Measurements from ENCODE around the gene RSAD2.
"Not testable (repeated sequence)": the region's sequence is repeated elsewhere in the genome, so short reads cannot be mapped to it uniquely, and the experiment has no call there.

RSAD2 gene

DNA sequence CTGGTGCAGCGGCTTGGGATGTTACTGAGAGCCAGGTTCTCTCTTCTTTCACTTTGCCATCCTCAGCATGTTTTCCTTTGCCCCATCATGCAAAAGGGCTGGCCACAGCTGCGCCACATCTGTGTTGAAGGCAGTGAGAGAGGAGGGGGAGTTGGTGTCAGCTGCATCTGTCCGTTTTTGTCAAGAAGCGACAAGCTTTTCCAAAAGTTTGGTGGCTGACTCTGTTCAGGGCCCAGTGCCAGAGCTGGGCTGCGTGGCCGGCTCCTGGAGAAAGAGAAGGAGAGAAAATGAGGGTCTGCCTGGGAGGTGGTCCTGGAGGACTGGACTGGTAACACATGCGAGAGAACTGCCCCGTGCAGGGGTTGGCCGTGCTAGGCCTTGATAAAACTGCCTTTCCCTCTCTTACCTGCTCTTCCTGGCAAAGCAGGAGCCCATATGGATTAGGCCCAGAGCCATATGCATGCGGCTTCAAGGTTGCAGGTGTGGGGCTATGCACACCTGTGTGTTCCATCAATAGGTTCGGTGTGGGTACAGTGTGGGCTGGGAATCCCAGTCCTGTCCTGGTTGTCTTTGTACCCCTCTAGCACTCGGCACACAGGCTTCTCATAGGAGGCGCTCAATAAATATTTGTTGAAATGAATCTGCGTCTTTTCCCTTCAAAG is 48.6 kb downstream of the RSAD2 start:
- no peak for DNase-seq (ENCODE audit: low read depth in 2 of 2)

DNA sequence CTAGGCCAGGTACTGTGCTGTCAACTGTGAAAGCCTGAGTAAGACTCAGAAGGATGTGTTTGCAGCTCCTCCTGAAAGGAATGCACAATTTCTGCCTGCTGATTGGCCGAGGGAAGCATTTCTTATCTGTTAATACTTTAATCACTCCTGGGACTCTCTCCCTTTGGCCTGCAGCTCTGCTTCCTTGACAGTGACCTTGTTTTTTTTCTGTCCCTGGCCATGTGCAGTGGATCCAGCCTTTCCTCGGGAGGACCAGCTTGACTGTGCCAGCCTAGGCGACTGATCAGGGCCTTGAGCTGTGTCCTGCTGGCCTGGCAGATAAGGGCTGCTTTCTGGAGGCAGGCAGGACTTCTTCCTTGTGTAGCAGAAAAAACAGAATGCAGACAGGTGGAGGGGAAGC is 49.6 kb downstream of the RSAD2 start:
- DNase-seq (ENCODE audit: low read depth in 2 of 2): no peak

DNA sequence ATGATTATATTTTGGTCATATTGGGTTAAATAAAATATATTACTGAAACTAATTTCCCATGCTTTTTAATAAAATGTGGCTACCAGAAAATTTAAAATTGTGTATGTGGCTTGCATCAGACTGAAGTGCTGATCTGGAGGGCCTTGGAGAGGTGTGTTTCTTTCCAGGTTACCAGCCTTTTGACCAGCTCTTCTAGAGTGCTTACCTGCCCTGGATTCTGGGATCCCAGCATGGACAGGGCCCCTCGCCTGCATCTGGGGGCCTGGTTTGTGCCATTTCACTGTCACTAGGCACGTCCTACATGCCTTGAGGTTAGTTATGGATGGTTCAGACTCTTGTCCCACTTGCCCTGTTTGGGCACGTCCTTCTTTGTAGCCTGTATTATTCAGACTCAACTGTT is 50.2 kb downstream of the RSAD2 start:
- DNase-seq (ENCODE audit: low read depth in 2 of 2): no peak

DNA sequence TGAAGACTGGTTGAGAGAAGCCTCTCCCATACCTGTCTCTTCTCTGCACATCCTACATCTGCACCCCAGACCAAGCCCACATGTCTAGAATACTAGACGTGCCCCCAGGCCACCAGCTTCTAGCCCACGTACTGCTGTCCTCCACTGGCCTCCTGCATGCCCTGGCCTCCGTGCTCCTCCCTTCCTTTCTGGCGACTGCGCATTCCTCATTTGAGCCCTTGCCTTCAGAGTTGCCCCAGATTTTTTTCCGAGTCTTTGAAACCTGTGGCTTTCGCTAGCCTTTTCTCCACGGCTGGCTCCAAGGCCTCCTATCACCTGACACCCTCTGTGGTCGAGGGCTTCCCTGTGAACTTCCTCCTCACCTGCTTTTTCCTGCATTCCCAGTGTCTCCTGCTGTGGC is 50.9 kb downstream of the RSAD2 start:
- DNase-seq (ENCODE audit: low read depth in 2 of 2): no peak

DNA sequence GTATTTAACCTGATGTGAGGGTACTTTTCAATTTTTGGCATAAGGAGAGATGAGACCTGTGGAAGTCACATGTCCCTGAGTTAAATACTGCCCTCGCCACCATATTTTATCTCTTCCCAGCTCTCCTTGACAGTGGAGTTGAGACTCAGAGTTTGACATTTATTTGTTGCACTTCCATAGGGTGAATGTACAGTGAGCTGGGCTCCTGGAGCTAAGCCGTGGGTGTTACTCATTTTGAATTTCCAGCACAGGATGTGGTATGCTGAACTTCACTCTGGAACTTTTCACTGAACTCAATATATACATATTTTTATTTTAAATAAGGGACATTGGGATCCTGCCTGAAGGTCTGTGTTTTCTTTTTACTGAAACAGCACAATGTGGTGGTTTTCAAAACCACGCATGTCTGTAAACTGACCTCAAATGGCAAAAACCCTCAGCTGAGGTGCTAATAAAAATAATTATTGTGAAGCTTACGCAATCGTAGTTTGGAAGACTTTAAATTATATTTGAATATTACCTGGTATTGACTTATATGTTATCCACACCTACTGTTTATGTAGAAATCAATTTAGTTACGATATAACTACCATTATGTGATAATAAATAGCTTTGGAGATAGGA is 51.7 kb downstream of the RSAD2 start:
- DNase-seq (ENCODE audit: low read depth in 2 of 2): no peak

DNA sequence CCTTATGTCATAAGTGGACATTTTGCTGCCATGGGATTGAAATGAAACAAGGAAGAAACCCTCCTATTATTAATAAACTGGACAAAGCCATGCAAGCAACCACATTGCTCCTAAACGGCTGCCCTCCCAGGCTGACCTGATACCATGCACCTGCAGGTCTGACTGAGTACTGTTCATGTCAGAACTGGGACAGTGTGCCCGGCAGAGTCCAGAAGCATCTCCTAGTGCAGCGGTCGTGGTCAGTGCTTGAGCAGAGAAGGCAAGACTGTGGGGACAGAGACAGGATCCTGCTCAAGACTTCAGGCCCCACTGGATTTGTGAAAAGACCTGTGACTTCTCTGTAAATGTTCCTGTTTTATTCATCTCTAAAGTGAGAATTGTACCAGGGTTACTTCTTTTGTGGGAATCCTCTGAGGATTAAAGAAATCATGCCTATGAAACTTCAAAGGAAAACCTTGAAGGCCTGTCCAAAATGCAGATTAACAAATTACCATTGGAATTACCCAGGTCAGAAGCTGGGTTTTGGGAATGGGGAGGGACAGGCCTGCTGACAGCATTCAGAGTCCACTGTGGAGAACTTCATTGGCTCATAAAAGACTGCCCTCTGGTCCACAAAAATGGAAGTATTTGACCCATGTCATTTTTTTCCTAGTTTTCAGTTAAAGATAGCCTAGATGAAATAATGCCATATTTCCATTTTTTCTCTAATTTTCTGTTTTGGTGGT is 53.5 kb downstream of the RSAD2 start:
- DNase-seq (ENCODE audit: low read depth in 2 of 2): no peak

DNA sequence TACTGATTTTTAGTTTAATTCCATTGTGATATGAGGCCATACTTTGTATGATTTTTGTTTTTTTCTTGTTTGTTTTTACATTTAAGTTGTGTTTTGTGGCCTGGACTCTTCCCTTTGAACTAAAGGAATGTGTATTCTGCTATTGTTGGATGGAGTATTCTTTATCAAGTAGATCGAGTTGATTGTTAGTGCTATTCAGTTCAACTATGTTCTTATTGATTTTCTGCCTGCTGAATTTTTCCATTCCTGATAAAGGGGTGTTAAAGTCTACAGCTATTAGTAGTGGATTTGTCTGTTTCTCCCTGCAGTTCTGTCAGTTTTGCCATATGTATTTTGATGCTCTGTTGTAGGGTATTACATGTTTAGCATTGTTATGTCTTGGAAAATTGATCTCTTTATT is 54.2 kb downstream of the RSAD2 start:
- DNase-seq (ENCODE audit: low read depth in 2 of 2): no peak

DNA sequence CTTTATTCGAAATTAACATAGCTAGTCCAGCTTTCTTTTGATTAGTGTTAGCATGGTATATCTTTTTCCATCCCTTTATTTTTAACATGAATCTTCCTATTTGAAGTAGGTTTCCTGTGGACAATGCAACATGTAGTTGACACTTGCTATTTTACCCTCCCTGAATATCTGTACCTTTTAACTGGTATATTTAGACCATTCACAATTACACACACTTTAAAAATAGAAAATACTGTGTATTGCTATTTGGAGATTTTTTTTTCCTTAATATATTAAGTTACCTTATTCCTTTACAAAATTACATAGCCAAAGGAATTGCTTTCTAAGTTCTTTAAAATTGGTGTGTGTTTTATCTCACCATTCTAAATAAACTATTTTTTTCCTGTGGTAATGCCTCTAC is 54.6 kb downstream of the RSAD2 start:
- no peak for DNase-seq (ENCODE audit: low read depth in 2 of 2)

DNA sequence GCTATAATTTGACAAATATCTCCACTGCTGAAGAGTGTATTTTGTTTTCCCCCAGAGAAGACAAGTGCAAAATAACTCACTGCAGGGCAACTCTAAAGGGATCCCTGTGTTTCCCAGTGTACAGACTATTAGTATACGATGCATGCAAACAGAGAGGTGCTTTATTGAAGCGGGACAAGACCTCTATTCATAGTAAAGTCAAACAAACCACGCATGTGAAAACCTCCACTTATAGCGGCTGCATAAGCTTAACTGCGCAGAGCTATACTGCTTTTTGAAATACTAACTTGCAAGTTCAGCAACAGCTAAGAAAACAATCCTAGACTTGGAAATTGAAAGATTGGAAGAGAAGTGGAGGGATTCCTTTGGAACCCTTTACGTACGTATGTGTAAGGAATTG is 55.3 kb downstream of the RSAD2 start:
- no peak for DNase-seq (ENCODE audit: low read depth in 2 of 2)

DNA sequence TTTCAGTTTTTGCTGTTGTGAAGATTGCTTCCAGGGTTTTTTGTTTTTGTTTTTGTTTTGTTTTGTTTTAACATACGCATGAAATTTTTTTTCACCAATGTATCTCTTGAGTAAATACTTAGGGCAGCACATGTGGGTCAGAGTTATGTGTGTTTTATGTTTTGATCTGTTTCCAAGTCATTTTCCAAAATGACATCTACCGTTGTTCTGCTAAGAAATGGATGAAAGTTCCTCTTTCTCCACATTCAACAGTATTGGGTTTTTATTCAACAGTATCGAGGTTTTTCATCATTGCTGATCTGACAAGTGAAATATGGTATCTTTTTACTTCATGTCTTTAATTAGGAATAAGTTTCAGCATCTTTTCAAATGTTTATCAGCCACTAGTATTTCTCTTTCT is 56.3 kb downstream of the RSAD2 start:
- no peak for DNase-seq (ENCODE audit: low read depth in 2 of 2)

DNA sequence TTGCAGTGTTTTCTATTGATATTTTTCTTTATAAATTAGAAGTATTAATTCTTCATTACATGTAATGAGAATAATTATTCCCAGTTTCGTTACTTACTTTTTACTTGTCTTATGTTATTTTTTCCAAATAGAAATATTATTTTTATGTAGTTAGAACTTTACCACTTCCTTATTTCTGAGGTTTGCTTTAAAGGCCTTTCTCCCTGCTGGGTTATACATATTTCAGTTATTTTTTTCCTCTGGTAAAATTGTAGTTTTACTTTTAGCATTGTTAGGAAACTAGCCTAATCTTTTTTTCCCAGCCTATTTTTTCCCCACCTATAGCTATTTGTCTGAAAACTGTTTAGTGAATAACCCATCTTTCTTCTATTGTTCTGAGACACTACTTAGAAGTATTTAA is 56.8 kb downstream of the RSAD2 start:
- no peak for DNase-seq (ENCODE audit: low read depth in 2 of 2)

DNA sequence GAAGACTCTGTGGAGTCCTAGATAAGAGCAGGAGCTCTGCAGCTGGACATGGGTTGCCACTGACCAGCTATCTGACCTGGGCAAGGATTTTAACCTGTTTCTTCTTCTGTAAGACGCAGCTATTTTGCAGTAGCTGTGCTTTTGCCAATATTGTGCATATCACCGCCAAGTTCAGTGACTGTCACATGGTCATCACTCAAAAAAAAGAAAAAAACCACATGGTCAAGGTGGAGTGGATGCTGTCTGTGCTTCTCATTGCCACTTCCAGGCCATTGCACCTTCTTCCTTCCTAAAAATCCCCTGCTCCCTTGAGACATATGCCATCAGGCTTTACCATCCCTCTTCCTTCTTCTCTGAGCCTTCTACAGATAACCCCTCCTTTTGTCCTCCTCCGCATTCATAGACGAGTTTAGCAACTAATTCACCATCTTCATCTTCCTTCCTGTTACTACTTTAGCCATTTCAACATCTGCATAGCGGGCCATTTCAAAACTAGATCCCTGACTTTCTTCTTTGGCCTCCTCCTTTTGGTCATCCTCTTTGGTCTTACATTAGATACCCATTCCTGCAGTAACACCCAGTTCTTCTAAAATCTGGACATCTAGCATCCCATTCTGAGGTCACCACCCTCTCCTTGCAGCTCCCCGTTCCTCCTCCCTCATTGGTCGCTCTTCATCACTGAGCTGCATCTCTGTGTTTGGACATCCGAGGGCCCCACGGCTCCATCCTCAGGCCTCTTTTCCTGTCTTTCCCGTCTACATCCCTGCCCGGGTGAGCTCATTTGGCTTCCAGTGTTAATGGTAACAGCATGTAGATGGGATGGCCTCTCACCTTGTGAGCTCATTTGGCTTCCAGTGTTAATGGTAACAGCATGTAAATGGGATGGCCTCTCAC is 57.4 kb downstream of the RSAD2 start:
- DNase-seq (ENCODE audit: low read depth in 2 of 2): no peak

DNA sequence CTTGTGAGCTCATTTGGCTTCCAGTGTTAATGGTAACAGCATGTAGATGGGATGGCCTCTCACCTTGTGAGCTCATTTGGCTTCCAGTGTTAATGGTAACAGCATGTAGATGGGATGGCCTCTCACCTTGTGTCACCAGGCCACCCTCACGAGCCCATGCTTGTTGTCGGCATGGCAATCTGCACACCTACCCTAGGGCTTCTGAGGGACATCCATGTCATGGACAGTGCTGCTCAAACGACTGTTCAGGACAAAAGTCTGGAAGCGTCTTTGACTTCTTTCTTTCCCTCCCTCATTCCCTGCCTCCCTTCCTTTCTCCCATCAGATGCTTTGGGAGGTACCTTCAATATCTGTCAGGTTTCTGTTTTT is 58.1 kb downstream of the RSAD2 start:
- DNase-seq (ENCODE audit: low read depth in 2 of 2): not testable (repeated sequence)

DNA sequence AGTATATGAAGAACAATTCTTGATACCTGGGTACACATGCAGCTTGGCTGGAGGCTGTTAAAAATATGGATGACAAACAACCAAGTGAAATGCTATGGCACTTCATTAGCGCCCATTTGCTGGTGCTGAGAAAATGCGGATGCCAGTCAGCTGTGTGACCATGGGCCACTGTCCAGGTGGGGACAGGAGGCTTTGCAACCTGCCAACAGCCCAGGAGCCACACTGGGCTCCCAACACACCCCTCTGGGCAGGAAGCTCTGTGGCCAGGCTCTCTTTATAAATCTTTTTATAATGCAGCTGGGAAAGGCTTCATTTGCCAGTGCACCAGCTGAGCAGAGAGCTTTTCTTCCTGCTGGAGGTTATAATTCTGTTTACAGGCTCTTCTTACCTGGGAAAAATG is 59.6 kb downstream of the RSAD2 start:
- DNase-seq (ENCODE audit: low read depth in 2 of 2): no peak

DNA sequence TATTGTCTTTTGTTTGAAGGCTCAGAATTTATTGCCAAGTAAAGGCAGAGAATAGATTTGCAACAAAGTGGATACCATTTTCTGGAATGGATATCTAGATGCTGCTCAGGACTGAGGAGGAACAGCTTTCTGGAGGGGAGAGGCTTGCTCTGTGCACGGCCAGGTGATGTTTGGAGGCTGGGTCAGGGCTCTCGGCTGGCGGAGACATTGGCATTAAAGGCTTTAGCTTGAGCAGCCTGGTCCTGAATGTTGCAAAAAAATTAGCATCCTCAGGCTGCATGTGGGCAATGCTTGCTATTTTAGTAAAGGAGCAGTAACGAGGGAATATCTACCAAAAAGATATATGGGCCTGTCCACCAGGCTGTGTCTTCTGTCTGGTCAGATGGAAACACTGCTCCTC is 60.0 kb downstream of the RSAD2 start:
- no peak for DNase-seq (ENCODE audit: low read depth in 2 of 2)

DNA sequence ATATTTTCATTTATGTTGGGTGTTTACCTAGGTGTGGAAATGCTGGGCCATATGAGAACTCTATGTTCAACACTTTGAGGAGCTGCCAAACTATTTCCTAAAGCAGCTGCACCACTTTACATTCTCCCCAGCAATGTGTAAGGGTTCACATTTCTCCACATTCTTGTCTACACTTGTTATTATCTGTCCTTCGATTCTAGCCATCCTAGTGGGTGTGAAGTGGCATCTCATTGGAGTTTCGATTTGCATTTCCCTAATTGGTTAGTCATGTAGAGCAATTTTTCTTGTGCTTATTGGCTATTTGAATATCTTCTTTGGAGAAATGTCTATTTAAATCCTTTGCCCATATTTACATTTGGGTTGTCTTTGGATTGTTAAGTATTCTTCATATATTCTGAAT is 61.5 kb downstream of the RSAD2 start:
- no peak for DNase-seq (ENCODE audit: low read depth in 2 of 2)

DNA sequence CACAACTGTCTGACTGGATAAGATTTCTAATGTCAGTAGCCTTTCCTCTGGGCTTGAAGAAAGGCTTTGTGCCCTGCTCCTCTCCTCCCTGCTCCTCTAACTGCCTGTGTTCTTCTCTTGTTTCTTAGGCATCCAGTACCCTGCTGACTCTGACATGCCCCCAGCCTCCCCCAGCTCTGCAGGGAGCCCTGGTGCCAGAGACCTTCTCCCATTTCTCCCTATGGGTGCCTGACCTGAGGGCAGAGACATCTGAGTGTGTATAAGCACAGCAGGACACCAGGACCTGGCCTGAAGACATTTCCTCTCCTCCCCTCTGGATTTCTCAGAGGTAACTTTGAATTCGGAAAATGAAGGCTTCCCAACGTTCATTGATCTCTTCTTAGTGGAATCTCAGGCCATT is 63.2 kb downstream of the RSAD2 start:
- no peak for DNase-seq (ENCODE audit: low read depth in 2 of 2)

DNA sequence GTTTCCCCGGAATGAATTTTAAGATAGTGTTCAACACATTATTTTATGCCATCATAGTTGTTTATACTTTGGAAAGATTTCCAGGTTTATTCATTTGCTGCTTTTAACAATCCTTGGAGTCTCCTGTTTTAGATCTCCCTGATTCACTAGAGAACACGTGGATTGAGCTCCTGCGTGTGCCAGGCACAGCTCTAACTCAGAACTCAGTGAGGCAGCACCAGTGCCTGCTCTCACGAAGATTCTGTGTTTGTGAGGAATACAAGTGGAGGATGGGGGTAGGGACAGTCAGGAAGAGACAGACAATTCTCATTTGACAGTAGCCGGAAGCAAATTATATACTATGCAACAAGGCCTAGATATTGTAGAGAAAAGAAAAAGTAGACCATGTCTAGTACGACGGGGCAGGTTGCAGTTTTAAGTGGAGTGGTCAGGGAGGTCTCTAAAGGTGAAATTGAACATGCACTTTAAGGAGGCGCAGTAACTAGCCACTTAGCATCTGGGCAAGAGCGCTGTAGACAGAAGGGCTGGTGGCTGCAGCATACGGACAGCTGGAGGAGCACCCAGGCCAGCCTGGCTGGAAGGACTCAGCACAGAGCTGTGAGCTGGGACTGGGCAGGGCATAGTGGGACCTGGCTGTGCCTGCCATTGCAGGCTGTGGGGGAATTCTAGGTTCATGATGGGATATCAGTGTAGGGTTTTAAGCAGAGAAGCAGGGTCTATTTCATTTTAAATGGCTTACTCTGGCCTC is 63.9 kb downstream of the RSAD2 start:
- DNase-seq (ENCODE audit: low read depth in 2 of 2): no peak

DNA sequence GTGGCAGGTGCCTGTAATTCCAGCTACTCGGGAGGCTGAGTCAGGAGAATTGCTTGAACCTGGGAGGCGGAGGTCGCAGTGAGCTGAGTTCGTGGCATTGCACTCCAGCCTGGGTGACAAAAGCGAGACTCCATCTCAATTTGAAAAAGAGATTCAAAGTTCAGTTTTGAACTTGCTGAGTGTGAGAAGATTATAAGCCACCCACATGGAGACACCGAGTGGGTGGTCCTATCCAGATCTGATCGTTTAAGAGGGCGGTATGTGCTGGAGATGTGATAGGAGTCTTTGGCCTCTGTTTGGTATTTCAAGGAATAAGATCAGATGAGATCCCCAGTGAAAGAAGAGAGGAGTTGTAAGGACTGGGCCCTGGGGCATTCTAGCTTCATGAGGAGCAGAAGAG is 65.3 kb downstream of the RSAD2 start:
- no peak for DNase-seq (ENCODE audit: low read depth in 2 of 2)

DNA sequence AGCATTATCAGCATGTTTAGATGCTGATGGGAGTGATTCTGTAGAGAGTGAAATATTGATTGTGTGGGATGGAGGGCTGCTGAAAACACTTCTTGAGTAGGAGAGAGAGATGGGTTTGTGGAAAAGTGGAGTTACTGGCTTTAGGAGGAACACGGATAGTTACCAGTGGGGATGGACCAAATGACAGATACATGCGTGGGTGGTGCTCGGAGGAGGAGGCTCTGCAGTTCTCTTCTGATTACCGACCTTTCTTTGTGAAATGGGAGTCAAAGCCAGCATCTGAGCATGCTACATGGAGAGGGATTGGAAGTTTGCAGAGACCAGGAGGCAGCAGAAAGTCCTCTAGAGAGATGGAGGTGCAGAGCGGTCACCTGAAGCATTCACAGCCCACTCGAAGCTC is 65.9 kb downstream of the RSAD2 start:
- no peak for DNase-seq (ENCODE audit: low read depth in 2 of 2)

DNA sequence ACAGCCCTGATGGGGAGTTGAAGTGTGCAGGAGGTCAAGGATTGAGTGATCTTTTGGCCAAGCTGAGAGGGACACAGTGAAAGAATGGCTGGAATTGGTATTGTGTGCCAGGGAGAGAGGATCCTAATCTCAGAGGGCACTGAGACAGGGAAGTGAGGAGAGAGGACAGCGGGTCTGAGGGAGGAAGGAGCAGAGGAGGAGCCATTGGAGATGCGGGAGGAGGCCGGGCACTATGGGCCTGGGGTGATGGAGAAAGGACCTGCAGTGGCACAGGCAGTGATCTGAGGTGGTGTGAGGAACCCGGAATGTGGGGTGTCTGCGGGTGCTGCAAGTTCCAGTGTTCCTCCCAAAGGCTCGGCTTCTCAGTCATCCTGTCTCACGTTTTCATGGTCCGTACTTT is 66.4 kb downstream of the RSAD2 start:
- DNase-seq (ENCODE audit: low read depth in 2 of 2): no peak

DNA sequence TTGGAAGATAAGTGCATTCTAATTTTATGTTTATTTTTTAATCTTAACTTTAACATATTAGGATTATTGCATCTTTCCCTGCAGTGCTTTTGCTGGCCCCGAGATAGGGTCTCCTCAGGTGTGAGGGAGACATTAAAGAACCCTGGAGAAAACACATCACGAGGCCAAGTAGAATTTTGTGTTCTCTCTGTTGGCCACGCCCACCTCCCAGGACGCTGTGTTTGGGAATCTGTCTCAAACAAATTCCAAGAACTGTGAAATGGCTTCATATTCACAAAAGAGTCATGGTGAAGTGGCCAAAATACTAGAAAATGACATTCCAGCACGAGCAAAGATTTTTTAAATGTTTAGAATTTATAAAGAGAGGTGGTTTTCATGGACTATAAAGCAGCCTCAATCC is 67.0 kb downstream of the RSAD2 start:
- DNase-seq (ENCODE audit: low read depth in 2 of 2): no peak

Measured in fibroblast of skin of left quadriceps (primary cell).